Kidney epithelial cell (primary cell): Measurements from ENCODE around the gene KIF21A. TPM values are rescaled to one million over a fixed set of nuclear protein-coding genes. Genes with fewer than 3 reads are reported as not detected.

Experiments
- DNase-seq: peaks from one replicate; pipeline ENCODE4 v3.0.0-alpha.2; 2010; ENCODE audit warnings: low read depth
- H3K27me3 ChIP-seq: 2 replicates; pipeline ENCODE4 v1.6.0; 2011; ENCODE audit warnings: low read length; ENCODE audit not compliant: control insufficient read depth, insufficient read depth
- H3K36me3 ChIP-seq: 2 replicates; pipeline ENCODE4 v1.5.1; 2011; ENCODE audit warnings: low read length; ENCODE audit not compliant: control insufficient read depth, insufficient read depth
- H3K4me3 ChIP-seq: 2 replicates; pipeline ENCODE4 v1.5.1; 2011; ENCODE audit warnings: low read depth, mild to moderate bottlenecking, control low read depth, low read length
- CTCF ChIP-seq: IDR thresholded peaks from 2 replicates; pipeline ENCODE4 v1.5.1; 2011; ENCODE audit warnings: mild to moderate bottlenecking, moderate library complexity, low read length, control low read depth, inconsistent platforms; ENCODE audit not compliant: insufficient read depth, poor library complexity, severe bottlenecking
- total RNA-seq: library from RNA; depleted of rRNA; stranded (reverse); fragments of >200 nt; gene quantifications from 2 replicates; pipeline ENCODE4 v1.2.3, GENCODE V29; 2015

Gene KIF21A
- total RNA-seq, 1 donor from 2014 or later: 17.8 TPM

GRCh38 chr12:39341761-39342160 is 101.2 kb downstream of the KIF21A start:
- H3K27me3 ChIP-seq: no peaks in the 10 kb centered on the region
- H3K4me3 ChIP-seq: no peak overlapping the region
- TF ChIP-seq CTCF: no peak
- H3K36me3 ChIP-seq: no peaks in the 10 kb centered on the region
- no peak for DNase-seq

GRCh38 chr12:39341179-39341578 is 101.7 kb downstream of the KIF21A start:
- no peak for DNase-seq
- TF ChIP-seq CTCF: no peak
- H3K36me3 ChIP-seq: no peaks in the 10 kb centered on the region

GRCh38 chr12:39332661-39333175 is 110.2 kb downstream of the KIF21A start:
- H3K36me3 ChIP-seq: no peaks in the 10 kb centered on the region
- TF ChIP-seq CTCF: no peak
- H3K4me3 ChIP-seq: no peak overlapping the region
- H3K27me3 ChIP-seq: no peaks in the 10 kb centered on the region
- DNase-seq: no peak

More at GRCh38 chr12:39341179-39341578, 101.7 kb downstream of the KIF21A start:
- H3K27me3 ChIP-seq: no peaks in the 10 kb centered on the region
- no peak overlapping the region for H3K4me3 ChIP-seq

- no peak overlapping the region for H3K4me3 ChIP-seq
Measured at GRCh38 chr12:39331539-39332261, 111.2 kb downstream of the KIF21A start.

GRCh38 chr12:39329876-39330275 is 113.0 kb downstream of the KIF21A start:
- no peak overlapping the region for H3K4me3 ChIP-seq
- DNase-seq: no peak
- TF ChIP-seq CTCF: no peak
- H3K27me3 ChIP-seq: no peaks in the 10 kb centered on the region
- H3K36me3 ChIP-seq: no peaks in the 10 kb centered on the region

More at GRCh38 chr12:39331539-39332261, 111.2 kb downstream of the KIF21A start:
- Histone ChIP-seq H3K27me3 (no peaks in the 10 kb centered on the region), H3K36me3 (no peaks in the 10 kb centered on the region)
- no peak for DNase-seq
- no peak for TF ChIP-seq CTCF

- no peaks in the 10 kb centered on the region for H3K36me3 ChIP-seq
- DNase-seq: no peak
Measured at GRCh38 chr12:39329018-39329417, 113.9 kb downstream of the KIF21A start.

More at GRCh38 chr12:39329018-39329417, 113.9 kb downstream of the KIF21A start:
- H3K4me3 ChIP-seq: no peak overlapping the region
- no peaks in the 10 kb centered on the region for H3K27me3 ChIP-seq
- no peak for TF ChIP-seq CTCF
